HL-60 (cell line): ENCODE measurements around the gene CDK6.

Experiments
- DNase-seq, 2 experiments: peaks; one replicate each; pipeline ENCODE4 v3.0.0-alpha.2; 2010 to 2020; ENCODE audit warnings: low read depth in 1 of 2, low spot score in 1 of 2
- H3K27ac ChIP-seq: fragments of 250-450 bp; sonication (Bioruptor Pico); replicated peaks from 2 replicates; pipeline ENCODE4 v1.5.1; 2020; ENCODE audit warnings: mild to moderate bottlenecking, moderate library complexity
- H3K27me3 ChIP-seq: fragments of 250-450 bp; sonication (Bioruptor Pico); 2 replicates; pipeline ENCODE4 v1.5.1; 2021; ENCODE audit warnings: mild to moderate bottlenecking, moderate library complexity; ENCODE audit not compliant: insufficient read depth, poor library complexity, severe bottlenecking
- H3K4me3 ChIP-seq: replicated peaks from 2 replicates; pipeline ENCODE4 v1.5.1; 2011; ENCODE audit warnings: mild to moderate bottlenecking, control low read depth, low read length; ENCODE audit not compliant: insufficient read depth
- GABPA ChIP-seq: IDR thresholded peaks from 2 replicates; pipeline ENCODE4 v1.6.1; 2012; ENCODE audit warnings: low read depth
- POLR2AphosphoS5 ChIP-seq: IDR thresholded peaks from 2 replicates; pipeline ENCODE4 v1.6.1; 2012; ENCODE audit warnings: low read depth
- SPI1 ChIP-seq: IDR thresholded peaks from 2 replicates; pipeline ENCODE4 v1.6.1; 2012; ENCODE audit warnings: low read depth, mild to moderate bottlenecking, borderline replicate concordance
- TF ChIP-seq, protein P1 (sequence below): IDR thresholded peaks from one replicate; pipeline ENCODE4 v1.5.1; 2011; ENCODE audit warnings: low read length, control low read depth, inconsistent platforms; ENCODE audit not compliant: insufficient read depth
- TF ChIP-seq, protein P2 (sequence below): IDR thresholded peaks from 2 replicates; pipeline ENCODE4 v1.6.1; 2012; ENCODE audit warnings: low read depth; ENCODE audit not compliant: insufficient replicate concordance

The CDK6 gene

DNA sequence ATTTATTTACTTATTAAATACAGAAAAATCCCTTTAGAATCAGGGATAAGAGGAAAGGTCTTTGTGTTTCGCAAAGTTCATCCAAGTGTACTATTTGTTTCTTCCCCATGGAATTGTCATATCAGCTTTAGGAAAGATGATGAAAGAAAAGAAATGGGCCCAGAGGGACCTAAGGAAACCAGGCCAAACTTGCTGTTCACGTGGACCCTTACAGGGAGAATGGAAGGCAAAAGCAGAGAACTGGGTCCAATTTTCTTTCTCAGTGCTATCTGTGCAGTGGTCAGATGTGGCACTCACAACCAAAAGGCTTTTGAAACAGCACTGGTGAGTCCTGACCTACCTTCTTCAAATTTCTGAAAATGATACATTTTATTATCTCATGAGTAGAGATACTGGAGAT is 192.6 kb downstream of the CDK6 start:
- Histone ChIP-seq H3K4me3 (no peak overlapping the region), H3K27me3 (no peaks in the 10 kb centered on the region), H3K27ac (no peak overlapping the region)
- DNase-seq, result no peak
- TF ChIP-seq POLR2AphosphoS5, result no peak
- TF ChIP-seq, protein P1, sequence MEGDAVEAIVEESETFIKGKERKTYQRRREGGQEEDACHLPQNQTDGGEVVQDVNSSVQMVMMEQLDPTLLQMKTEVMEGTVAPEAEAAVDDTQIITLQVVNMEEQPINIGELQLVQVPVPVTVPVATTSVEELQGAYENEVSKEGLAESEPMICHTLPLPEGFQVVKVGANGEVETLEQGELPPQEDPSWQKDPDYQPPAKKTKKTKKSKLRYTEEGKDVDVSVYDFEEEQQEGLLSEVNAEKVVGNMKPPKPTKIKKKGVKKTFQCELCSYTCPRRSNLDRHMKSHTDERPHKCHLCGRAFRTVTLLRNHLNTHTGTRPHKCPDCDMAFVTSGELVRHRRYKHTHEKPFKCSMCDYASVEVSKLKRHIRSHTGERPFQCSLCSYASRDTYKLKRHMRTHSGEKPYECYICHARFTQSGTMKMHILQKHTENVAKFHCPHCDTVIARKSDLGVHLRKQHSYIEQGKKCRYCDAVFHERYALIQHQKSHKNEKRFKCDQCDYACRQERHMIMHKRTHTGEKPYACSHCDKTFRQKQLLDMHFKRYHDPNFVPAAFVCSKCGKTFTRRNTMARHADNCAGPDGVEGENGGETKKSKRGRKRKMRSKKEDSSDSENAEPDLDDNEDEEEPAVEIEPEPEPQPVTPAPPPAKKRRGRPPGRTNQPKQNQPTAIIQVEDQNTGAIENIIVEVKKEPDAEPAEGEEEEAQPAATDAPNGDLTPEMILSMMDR, result no peak
- TF ChIP-seq, protein P2, sequence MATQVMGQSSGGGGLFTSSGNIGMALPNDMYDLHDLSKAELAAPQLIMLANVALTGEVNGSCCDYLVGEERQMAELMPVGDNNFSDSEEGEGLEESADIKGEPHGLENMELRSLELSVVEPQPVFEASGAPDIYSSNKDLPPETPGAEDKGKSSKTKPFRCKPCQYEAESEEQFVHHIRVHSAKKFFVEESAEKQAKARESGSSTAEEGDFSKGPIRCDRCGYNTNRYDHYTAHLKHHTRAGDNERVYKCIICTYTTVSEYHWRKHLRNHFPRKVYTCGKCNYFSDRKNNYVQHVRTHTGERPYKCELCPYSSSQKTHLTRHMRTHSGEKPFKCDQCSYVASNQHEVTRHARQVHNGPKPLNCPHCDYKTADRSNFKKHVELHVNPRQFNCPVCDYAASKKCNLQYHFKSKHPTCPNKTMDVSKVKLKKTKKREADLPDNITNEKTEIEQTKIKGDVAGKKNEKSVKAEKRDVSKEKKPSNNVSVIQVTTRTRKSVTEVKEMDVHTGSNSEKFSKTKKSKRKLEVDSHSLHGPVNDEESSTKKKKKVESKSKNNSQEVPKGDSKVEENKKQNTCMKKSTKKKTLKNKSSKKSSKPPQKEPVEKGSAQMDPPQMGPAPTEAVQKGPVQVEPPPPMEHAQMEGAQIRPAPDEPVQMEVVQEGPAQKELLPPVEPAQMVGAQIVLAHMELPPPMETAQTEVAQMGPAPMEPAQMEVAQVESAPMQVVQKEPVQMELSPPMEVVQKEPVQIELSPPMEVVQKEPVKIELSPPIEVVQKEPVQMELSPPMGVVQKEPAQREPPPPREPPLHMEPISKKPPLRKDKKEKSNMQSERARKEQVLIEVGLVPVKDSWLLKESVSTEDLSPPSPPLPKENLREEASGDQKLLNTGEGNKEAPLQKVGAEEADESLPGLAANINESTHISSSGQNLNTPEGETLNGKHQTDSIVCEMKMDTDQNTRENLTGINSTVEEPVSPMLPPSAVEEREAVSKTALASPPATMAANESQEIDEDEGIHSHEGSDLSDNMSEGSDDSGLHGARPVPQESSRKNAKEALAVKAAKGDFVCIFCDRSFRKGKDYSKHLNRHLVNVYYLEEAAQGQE, result no peak
- no peak for TF ChIP-seq GABPA
- TF ChIP-seq SPI1, result no peak

DNA sequence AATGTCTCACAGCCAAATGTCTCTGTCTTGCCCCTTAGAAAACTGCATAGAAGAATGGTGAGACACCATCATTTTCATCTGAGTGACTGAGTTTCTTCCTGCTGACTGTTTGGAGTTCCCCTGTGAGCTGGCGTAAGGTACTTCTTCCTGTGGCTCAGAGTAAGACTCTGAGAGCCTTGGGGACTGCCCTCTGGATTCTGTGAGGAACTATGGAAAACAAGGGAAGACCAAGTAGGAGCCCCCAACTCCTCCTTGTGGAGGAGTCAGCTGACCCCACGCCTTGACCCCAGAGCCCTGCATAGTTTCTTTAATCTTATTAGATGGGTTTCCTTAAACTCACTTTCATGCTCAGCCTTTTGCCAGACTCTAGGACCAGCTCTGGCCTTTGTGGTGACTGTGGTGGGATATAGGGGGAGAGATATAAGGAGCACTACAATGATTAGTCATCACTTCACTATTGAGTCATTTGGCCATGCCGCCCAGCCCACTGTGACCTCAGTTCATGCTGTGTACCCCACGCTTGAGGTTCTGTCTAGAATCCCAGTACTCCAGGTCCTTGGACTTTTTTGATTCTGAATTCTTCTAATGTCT is 194.4 kb downstream of the CDK6 start:
- no peak overlapping the region for H3K27ac ChIP-seq
- H3K4me3 ChIP-seq, result no peak overlapping the region
- TF ChIP-seq POLR2AphosphoS5 (no peak), SPI1 (no peak)
- TF ChIP-seq, protein P2, result no peak
- DNase-seq, result peak in 1 of 2 experiments; percentile 3
- H3K27me3 ChIP-seq, result no peaks in the 10 kb centered on the region

DNA sequence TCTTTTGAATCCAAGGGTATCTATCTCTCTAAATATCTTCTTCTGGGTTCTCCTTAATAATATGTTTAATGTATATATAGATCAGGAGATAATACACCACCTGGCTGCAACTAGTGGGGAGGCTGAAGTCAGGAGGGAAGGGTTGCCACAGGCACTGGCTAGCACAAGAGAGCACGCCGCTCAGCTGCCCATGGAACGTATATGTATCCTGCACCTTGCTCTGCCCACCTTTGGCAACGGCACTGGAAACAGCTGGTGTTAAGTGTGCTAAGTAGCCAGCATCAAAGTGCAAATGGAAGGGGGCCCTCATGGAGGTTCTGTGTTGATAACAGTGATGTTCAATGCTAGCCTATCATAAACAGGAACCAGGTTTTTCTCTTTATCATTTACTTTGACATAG is 196.4 kb downstream of the CDK6 start:
- TF ChIP-seq POLR2AphosphoS5 (no peak), GABPA (no peak), SPI1 (no peak)
- TF ChIP-seq, protein P1, result no peak
- TF ChIP-seq, protein P2, result no peak
- no peaks in the 10 kb centered on the region for H3K27me3 ChIP-seq
- peak overlapping the region; percentile 58 for H3K27ac ChIP-seq
- no peak overlapping the region for H3K4me3 ChIP-seq
- peak in 1 of 2 experiments; percentile 4 for DNase-seq
